DMS79 (cell line): Measurements from ENCODE around the gene CENPP.
A peak's percentile ranks its signal among the peaks of the same experiment; 100 is the strongest.

Experiments
- DNase-seq: peaks from one replicate; lab custom pipeline; 2025; lab: John Stamatoyannopoulos, UW

The CENPP gene

DNA sequence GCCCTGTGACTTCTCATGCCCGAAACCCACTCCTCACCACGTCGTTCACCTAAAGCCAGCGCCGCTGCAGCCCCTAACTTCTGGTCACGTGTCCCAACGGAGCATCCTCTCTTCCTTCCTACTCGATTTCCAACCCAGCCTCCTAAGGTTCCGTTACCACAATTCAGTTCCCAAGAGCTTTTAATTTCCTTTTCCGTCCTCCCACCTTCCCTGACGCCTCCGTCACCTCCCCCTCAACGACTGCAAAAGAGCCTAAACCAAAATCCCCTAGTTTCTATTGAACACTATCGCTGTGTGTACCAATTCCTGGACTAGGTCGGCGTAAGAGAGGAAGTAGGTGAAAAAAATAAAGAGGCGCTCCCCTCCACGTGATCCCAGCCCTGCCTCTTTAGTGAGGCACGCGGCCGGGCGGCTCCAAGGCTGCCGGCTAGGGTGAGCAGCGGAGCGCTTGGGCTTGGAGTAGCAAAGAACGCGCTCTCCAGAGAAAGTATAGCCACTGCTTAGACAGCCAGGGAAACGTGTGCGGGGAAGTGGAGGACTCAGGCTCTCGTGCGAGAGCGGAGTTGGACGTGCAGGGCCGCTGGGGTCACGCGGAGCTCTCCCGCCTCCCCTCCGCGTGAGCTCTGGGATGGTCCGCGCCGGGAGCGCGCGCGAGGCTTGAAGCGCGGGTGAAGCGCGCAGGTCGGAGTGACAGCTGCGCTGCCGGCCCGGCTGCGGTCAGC lies at the start of gene CENPP, which contains the start of gene NOL8:
Gene CENPP, plus strand, starts transcription at position 685 of the 722 bp plus-strand sequence.
Gene NOL8, minus strand, starts transcription at position 82 of the 722 bp plus-strand sequence. CDS start 1,189 bp downstream, outside the sequence.
- DNase-seq = peak; percentile 26

- no peak for DNase-seq
Measured at GRCh38 chr9:92276331-92277032, 49.3 kb upstream of the CENPP start.

DNA sequence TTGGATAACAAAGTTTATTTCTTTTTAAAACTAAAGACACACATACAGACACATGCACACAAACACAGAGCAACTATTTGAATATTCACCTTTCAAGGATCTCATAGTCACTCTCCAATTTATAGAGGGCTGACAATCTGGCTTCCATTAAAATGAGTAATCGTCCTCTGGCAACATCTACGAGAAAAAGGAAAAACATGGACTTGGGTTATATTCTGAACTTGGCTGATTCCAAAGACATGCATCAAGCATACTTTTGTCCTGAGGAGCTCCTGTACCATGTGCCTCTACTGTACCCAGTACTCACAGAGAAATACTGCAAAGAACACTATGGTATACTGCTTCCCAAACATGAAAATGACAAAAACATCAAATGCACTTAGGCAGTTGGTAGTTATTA lies 47.6 kb upstream of the CENPP start:
- DNase-seq = no peak

DNA sequence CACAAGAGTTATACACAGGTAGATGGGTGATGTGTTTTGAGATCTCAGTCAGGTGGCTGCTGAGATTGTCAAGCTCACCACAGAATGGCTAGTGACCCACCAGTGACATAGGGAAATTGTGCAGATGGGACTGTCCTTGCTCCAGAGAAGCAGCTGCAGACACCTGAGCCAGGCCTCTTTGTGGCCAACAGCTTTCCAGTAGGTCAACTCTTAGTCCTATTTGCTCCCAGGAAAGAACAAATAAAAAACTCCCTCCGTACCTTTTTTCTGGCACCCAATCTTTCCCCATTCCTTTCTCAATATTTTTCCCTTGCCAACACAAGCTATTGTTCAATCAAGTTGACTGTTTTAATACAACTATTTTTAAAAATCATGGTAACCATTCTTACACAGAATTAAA lies 46.5 kb upstream of the CENPP start:
- DNase-seq = no peak

DNA sequence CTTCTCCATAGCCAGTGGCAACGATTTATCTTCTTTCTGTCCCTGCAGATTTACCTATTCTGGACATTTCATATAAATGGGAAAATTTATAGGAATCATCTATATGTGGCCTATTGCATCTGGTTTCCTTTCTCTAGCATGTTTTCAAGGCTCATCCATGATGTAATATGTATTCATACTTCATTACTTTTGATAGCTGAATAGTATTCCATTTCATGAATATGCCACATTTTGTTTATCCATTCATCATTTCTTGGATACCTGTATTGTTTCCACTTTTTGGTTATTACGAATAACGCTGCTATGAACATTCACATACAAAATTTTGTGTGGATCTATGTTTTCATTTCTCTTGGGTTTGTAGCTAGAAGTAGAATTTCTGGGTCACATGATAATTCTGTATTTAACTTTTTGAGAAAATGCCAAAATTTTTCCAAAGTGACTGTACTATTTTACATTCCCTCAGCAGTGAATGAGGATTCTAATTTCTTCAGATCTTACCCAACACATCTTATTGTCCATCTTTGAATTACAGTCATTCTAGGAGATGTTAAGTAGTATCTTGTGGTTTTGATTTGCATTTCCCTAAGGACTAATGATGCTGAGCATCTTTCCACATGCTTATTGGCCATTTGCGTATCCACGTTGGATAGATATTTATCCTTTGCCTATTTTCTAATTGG lies 35.9 kb upstream of the CENPP start:
- DNase-seq = no peak

GRCh38 chr9:92290785-92291429 lies 34.8 kb upstream of the CENPP start:
- no peak for DNase-seq

DNA sequence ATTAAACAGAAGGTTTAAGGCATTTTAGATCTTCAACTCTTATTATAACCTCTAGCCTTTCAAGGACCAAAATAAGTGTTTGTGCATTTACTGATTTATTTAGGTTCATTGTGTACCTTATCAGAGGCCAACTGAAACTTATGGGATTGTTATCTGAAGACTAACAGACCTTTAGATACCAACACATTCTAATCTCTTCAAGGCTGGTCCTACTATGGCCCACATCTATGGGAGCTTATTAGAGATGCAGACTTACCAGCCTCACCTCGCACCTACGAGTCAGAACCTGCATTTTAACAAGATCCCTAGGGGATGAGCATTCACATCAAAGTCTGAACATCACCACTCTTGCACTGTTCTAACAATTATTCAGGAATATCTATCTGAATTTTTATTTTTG lies 34.2 kb upstream of the CENPP start:
- DNase-seq = no peak

DNA sequence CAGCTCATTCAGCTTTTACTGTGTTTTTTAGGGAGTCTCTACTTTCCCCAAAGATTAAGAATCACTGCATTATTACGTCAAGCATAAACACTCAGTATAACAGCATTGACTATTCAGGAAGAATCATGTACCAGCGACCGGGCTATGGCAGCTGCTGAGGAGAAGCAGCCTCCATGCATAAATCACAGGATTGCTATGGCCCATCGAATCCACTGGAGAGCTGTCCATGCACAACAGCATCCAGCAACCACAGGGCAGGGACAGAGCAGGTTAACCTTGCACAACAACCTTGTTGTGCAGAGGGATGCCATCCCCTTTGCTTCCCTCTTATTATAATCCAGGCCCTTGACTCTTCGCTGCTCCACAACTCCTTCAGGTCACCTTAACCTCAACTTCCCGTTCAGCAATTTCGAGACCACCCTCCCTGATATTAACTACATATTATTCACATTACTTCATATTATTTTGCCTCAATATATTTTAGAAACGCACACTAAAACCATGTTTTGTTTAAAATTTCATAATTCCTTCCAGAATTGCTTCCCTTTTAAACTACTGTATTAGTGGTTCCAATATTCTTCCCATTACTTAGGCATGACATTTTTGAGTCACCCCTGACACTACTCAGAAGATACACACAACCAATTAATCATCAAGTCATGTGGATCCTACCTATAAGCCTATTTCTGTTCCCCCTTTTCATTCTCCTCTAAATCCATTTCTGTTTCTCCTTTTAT lies 33.2 kb upstream of the CENPP start:
- no peak for DNase-seq

- DNase-seq = no peak
Measured at GRCh38 chr9:92293075-92293354, 32.7 kb upstream of the CENPP start.

DNA sequence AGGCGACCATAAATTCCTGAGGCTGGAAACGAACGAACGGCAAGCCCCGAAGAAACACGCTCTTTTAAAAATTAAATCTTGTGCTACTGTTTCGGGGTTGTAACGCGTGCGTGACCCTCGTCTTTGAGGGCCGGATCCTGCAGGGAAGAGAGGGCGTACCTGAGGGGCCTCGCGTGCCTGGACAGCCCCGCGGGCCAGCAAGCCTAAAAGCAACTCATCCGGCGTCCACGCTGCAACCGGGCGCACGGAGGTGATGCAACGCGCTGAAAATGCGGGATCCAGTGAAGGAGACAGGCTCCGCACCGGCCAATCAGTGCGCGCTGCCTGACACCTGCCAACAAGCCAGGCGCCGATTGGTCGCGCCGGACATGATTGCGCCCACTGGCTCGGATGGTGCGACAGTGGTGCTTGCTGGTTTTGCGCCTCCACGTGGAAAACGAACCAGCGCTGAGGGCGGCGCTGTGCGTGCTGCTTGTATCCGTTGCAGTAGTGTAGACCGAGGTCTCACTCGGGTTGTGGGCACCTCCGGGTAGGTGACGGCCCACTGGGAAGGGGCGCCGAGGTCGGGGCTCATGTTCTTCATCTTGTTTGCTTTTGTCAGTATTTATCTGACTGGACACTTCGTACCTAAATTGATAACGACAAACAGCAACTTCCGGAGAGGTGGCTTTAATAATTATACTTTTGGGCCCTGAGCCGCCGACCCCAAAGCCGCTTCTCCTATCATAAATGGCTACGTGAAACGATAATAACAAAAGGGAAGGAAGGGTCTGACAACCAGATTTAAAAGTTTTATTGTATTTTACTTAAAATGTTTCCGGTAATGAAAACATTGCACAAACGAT lies 32.1 kb upstream of the CENPP start, which contains the start of gene IARS1:
Gene IARS1, minus strand, starts transcription at position 246 of the 845 bp plus-strand sequence. CDS start 4,278 bp downstream, outside the sequence.
- peak; percentile 72 for DNase-seq

- DNase-seq = no peak
Measured at GRCh38 chr9:92294297-92294676, 31.5 kb upstream of the CENPP start.

DNA sequence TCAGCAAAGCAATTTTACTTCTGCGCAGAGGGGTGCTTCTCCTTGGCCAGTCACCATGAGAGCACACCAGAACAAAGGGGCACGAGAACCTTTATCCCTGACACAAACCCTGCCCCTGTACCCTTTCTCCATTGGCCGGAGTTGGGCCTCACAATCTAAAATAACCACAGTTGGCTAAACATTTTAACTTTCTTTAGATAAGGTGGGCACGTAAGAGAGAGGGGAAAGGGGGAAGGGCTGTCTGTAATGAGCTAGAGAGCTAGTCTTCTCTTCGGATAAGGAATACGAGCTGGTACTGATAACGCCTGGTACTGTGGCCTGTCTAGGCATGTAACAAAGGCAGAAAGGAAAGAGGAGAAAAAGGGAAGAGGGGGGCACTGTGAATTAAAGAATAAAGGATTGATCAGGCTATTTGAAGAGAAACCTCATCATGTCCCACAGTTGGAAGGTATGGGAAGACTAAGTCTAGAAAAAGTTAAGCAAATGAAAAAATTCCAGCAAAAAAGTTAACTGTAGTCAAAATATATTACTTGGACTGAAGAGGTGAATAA lies 30.4 kb upstream of the CENPP start:
- no peak for DNase-seq

DNA sequence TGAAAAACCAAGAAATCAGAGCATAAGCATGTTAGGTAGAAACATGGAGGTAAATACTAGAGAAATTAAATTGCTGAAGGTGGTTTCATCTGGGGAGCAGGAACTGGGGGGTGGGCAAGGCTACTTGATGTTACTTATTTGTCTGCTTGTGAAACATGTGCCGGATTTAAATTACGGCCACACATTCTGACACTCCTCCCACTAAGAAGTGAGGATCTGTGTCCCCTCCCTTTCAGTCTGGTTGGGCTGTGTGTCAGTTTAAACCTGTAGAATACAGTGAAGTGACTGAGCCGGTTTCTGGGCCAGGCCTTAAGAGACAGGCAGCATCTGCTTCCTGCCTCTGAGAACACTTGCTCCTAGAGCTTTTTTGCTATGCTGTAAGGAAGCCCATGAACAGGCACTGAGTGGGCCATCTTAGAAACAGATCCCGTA lies 29.9 kb upstream of the CENPP start:
- DNase-seq = no peak

DNA sequence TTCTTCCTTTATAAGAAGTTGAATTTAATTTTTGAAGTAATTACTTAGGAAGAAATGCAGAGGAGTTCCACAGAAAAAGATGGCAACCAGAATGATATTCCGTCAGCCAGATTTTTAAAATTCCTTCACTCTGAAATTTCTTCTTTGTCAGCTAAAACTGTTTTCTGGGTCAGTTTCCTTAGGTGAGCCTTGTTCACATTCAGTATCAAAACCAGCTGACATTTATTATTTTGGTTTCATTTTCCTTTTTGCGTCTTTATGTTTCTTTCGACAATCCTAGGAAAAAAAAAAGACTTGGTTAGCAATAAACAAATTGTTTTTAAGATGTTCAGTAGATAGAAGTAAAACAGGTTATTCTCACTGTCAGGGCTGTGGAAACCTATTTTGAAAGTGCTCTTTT lies 28.1 kb upstream of the CENPP start:
- DNase-seq = no peak

- DNase-seq = no peak
Measured at GRCh38 chr9:92298036-92298435, 27.7 kb upstream of the CENPP start.

DNA sequence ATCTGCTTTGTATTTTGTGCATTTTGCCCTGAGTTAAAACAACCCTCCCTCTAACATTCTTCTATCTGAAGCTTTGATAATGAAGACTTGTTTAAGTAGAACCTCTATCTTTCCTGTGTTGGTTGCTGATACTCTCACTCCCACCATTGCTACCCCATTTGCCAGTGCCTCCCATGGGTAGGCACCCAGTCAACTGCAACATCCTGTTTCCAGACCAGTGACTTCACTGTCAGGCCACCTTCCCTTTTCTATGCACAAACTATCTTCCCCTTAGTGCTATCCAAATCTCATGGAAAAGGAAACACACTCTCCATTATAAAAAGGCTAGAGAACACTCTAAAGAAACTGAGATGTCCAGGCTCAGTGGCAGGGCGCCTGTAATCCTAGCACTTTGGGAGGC lies 26.6 kb upstream of the CENPP start:
- no peak for DNase-seq

DNA sequence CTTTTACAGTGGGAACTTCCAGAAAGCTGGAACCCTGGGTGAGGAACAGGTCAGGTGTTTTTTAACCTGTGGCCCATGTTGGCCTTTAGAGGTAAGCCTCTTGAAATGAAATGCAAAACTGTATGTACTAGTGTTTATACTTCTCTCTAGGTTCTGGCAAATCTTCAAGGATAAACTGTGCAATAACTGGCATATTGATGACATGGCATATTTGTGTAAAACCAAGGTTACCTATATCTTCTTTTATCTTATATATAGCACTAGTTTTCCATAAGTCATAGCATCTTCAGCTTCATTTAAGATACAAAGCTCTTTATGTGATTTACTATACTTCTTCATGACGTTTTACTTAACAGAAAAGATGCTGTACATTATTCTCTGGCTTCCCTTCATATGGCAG lies 24.8 kb upstream of the CENPP start:
- no peak for DNase-seq

DNA sequence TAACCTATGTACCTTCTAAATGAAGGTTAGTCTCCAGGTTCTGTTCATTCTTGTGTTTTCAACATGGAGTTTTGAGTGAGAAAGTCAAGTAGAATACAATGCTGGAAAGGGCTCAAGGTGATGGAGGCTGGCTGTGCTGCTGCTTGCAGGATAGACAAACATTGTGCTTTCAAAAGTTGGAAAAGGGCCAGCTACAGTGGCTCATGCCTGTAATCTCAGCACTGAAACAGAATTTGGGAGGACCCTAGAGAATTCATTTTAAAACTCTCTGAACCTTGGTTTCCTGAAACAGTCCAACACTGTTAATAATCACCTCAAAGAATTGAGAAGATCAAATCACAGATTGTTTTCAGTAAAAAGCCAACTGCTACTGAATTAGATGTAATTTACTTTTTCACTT lies 16.9 kb upstream of the CENPP start:
- no peak for DNase-seq

GRCh38 chr9:92310562-92310961 lies 15.2 kb upstream of the CENPP start:
- DNase-seq = no peak

DNA sequence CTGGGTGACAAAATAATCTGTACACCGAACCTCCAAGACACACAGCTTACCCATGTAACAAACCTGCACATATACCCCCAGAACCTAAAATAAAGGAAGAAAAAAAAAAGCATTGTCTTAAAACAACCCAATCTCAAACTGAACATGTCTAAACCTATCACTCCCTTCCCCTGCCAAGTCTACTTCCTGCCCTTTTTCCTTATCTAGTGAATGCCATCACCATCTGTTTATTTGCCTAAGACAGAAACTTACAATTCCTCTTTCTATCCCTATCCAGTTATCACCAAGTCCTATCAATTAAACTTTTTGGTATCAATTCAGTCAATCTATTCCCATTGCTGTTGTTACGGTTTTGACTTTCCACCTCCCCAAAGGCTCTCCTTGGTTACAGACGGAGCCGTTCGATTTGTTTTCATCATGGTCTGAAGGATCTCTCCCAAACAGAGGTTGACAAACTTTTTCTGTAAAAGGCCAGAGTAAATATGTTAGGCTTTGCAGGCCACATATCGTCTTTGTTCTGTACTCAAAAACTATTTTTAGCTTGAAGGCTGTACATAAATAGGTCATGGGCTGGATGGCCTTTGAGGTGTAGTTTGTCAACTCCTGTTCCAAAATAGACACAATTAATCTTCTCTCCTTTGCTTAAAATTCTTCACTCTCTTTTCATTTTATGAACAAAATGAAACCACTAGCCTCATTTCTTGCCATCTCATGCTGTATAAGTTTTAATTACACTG lies 12.7 kb upstream of the CENPP start:
- DNase-seq = no peak
